PC-9 (cell line): ENCODE results near the gene KATNA1. TPM values are rescaled to one million over a fixed set of nuclear protein-coding genes. Genes with fewer than 3 reads are reported as not detected.

Experiments used
- BruUV-seq: library from RNA; stranded (reverse); fragments of 400-500 nt; replicated peaks from 2 replicates; lab custom pipeline; 2021; lab: Mats Ljungman, UMichigan
- CTCF ChIA-PET: fragments of 300-600 bp; sonication (Branson Sonifier 250); formaldehyde crosslinking; loops from one replicate; lab custom pipeline; 2022; ENCODE audit warnings: antibody characterized with exemption; lab: Charles Lee
- POLR2A ChIA-PET: fragments of 300-600 bp; sonication (Branson Sonifier 250); formaldehyde crosslinking; loops from one replicate; lab custom pipeline; 2022; ENCODE audit warnings: antibody characterized with exemption; ENCODE audit not compliant: unreplicated experiment; lab: Charles Lee
- DNase-seq, 2 experiments: peaks; one replicate each; pipeline versions ENCODE4 v3.0.0 to v3.0.0-alpha.2; 2015 to 2022; ENCODE audit warnings: mixed read lengths in 1 of 2
- H2AFZ ChIP-seq: fragments of 200-600 bp; sonication (generic); 2 replicates; pipeline ENCODE4 v1.8.1; 2017; ENCODE audit warnings: antibody characterized with exemption
- H3F3A ChIP-seq: fragments of 200-600 bp; sonication (generic); 2 replicates; pipeline ENCODE4 v1.8.1; 2017; ENCODE audit warnings: antibody characterized with exemption, mild to moderate bottlenecking, low read depth; ENCODE audit not compliant: insufficient read depth
- H3K27ac ChIP-seq: fragments of 200-600 bp; sonication (generic); 2 replicates; pipeline ENCODE4 v1.6.1; 2016; ENCODE audit warnings: mixed run types
- H3K27me3 ChIP-seq: fragments of 200-600 bp; sonication (generic); 2 replicates; pipeline ENCODE4 v1.6.1; 2016; ENCODE audit warnings: low read depth, mixed run types; ENCODE audit not compliant: insufficient read depth
- H3K36me3 ChIP-seq: fragments of 200-600 bp; sonication (generic); 2 replicates; pipeline ENCODE4 v1.6.1; 2016; ENCODE audit warnings: low read depth, mixed run types
- H3K4me1 ChIP-seq: fragments of 200-600 bp; sonication (generic); replicated peaks from 2 replicates; pipeline ENCODE4 v1.6.1; 2016; ENCODE audit warnings: mixed run types; ENCODE audit not compliant: insufficient read depth
- H3K4me2 ChIP-seq: fragments of 200-600 bp; sonication (generic); 2 replicates; pipeline ENCODE4 v1.6.1; 2017; ENCODE audit warnings: mixed run types
- H3K4me3 ChIP-seq: fragments of 200-600 bp; sonication (generic); 2 replicates; pipeline ENCODE4 v1.6.1; 2016; ENCODE audit warnings: mixed run types
- H3K79me2 ChIP-seq: fragments of 200-600 bp; sonication (generic); 2 replicates; pipeline ENCODE4 v1.6.1; 2017; ENCODE audit warnings: low read depth, mixed run types
- H3K9me2 ChIP-seq: fragments of 200-600 bp; sonication (generic); 2 replicates; pipeline ENCODE4 v1.8.1; 2017; ENCODE audit warnings: mild to moderate bottlenecking; ENCODE audit not compliant: insufficient read depth
- H3K9me3 ChIP-seq: fragments of 200-600 bp; sonication (generic); 2 replicates; pipeline ENCODE4 v1.8.1; 2016; ENCODE audit warnings: low read depth; ENCODE audit not compliant: insufficient read depth
- H4K20me1 ChIP-seq: fragments of 200-600 bp; sonication (generic); 2 replicates; pipeline ENCODE4 v1.8.1; 2017; ENCODE audit not compliant: insufficient read depth
- EZH2 ChIP-seq: fragments of 200-600 bp; sonication (generic); IDR thresholded peaks from 2 replicates; pipeline ENCODE4 v1.8.0; 2017; ENCODE audit warnings: antibody characterized with exemption, low read depth
- intact Hi-C: fragments of 100-400 bp; cut with micrococcal nuclease; formaldehyde crosslinking; loops from one replicate; pipeline ENCODE4 v1.10.0; 2022; ENCODE audit not compliant: unreplicated experiment
- total RNA-seq: library from RNA; stranded (reverse); gene quantifications from 2 replicates; pipeline ENCODE4 v1.2.3, GENCODE V29; 2021
- TF ChIP-seq, protein P1 (sequence below): fragments of 200-600 bp; sonication (generic); conservative IDR thresholded peaks from 2 replicates; pipeline ENCODE4 v1.6.1; 2017; ENCODE audit warnings: mixed run types, antibody characterized with exemption, mild to moderate bottlenecking, moderate library complexity

KATNA1 gene
- total RNA-seq, 1 experiment from 2014 or later = 16.1 TPM

DNA sequence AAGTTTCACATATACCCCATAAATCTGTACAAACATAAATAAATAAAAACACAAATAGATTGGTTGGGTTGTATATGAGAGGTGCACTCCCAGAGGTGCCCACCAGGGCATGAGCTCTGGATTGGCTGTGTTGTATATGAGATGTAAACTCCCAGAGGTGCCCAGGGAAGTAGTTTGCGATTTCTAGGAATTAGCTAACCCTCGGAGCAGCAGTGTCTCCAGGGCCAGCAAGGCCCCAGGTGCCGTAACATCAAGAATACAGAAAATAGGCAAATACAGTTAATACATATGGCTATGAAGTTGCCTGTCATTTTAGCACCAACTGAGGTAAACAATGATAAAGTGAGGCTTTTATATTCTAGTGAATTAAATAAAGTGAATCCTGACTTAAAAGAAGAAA is 87.8 kb downstream of the KATNA1 start:
- Histone ChIP-seq H3K4me3 (no peak overlapping the region), H3K27ac (no peak overlapping the region), H4K20me1 (no peaks in the 10 kb centered on the region), H3K79me2 (no peaks in the 10 kb centered on the region), H3K4me2 (no peak overlapping the region), H3K9me2 (no peaks in the 10 kb centered on the region), H3F3A (peaks cover 32% of the 10 kb centered on the region), H3K9me3 (no peaks in the 10 kb centered on the region), H3K27me3 (no peaks in the 10 kb centered on the region), H2AFZ (no peak overlapping the region), H3K4me1 (peaks cover 23% of the 10 kb centered on the region), H3K36me3 (no peaks in the 10 kb centered on the region)
- BruUV-seq = no TSS peak
- ChIA-PET CTCF (interaction anchor here (0.6 kb wide), 1 partner anchor 151 kb away, joined by 5 read pairs; no protein-coding TSS in a partner anchor), POLR2A (no interaction called here)
- TF ChIP-seq, protein P1, sequence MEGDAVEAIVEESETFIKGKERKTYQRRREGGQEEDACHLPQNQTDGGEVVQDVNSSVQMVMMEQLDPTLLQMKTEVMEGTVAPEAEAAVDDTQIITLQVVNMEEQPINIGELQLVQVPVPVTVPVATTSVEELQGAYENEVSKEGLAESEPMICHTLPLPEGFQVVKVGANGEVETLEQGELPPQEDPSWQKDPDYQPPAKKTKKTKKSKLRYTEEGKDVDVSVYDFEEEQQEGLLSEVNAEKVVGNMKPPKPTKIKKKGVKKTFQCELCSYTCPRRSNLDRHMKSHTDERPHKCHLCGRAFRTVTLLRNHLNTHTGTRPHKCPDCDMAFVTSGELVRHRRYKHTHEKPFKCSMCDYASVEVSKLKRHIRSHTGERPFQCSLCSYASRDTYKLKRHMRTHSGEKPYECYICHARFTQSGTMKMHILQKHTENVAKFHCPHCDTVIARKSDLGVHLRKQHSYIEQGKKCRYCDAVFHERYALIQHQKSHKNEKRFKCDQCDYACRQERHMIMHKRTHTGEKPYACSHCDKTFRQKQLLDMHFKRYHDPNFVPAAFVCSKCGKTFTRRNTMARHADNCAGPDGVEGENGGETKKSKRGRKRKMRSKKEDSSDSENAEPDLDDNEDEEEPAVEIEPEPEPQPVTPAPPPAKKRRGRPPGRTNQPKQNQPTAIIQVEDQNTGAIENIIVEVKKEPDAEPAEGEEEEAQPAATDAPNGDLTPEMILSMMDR = peak; percentile 65
- TF ChIP-seq EZH2 = no peak
- DNase-seq = no peak
- intact Hi-C loops = loop anchor here (10.0 kb wide), 1 partner anchor 304 kb away; the partner anchor contains the start of gene LRP11

DNA sequence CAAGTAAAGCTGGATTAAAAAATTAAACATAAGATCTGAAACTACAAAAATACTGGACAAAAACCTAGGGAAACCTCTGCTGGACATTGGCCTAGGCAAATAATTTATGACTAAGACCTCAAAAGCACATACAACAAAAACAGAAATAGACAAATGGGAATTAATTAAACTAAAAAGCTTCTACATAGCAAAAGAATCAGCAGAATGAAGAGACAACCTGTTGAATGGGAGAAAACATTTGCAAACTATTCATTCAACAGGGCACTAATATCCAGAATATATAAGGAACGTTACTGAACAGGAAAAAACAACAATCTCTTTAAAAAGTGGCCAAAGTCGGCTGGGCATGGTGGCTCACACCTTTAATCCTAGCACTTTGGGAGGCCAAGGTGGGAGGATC is 89.1 kb downstream of the KATNA1 start:
- H4K20me1 ChIP-seq = no peaks in the 10 kb centered on the region
- H3K4me2 ChIP-seq = no peak overlapping the region
- H3K4me1 ChIP-seq = peaks cover 19% of the 10 kb centered on the region
- no peak for DNase-seq
- H3K79me2 ChIP-seq = no peaks in the 10 kb centered on the region
- H3K36me3 ChIP-seq = no peaks in the 10 kb centered on the region
- intact Hi-C loops = no loop called here
- H3K9me2 ChIP-seq = no peaks in the 10 kb centered on the region
- POLR2A ChIA-PET = no interaction called here
- CTCF ChIA-PET = no interaction called here
- TF ChIP-seq, protein P1 = no peak
- no peak for TF ChIP-seq EZH2
- H3K27ac ChIP-seq = no peak overlapping the region
- H3K9me3 ChIP-seq = no peaks in the 10 kb centered on the region
- no peak overlapping the region for H3K4me3 ChIP-seq
- H3F3A ChIP-seq = peaks cover 18% of the 10 kb centered on the region; the same call in 1 of the 2 replicates
- peaks cover 7% of the 10 kb centered on the region; the same call in 1 of the 2 replicates for H3K27me3 ChIP-seq
- H2AFZ ChIP-seq = no peak overlapping the region
- no TSS peak for BruUV-seq

DNA sequence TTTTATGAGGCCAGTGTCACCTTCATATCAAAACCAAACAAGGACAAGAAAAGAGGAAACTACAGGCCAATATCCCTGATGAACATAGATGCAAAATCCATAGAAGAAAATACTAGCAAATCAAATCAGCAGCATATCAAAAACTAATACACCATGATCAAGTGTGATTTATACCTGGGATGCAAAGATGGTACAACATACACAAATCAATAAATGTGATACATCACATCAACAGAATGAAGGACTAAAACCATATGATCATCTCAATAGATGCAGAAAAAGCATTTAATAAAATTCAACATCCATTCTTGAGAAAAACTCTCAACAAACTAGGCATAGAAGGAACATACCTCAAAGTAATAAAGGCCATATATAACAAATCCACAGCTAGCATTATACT is 90.5 kb downstream of the KATNA1 start:
- Histone ChIP-seq H2AFZ (no peak overlapping the region), H4K20me1 (no peaks in the 10 kb centered on the region), H3K4me3 (no peak overlapping the region), H3K27me3 (peaks cover 7% of the 10 kb centered on the region; the same call in 1 of the 2 replicates), H3F3A (peaks cover 6% of the 10 kb centered on the region; the same call in 1 of the 2 replicates), H3K79me2 (no peaks in the 10 kb centered on the region), H3K9me2 (no peaks in the 10 kb centered on the region; the same call in 1 of the 2 replicates), H3K27ac (no peak overlapping the region), H3K4me1 (peaks cover 6% of the 10 kb centered on the region), H3K36me3 (no peaks in the 10 kb centered on the region), H3K9me3 (no peaks in the 10 kb centered on the region), H3K4me2 (no peak overlapping the region)
- intact Hi-C loops = no loop called here
- TF ChIP-seq, protein P1 = no peak
- TF ChIP-seq EZH2 = no peak
- no TSS peak for BruUV-seq
- no peak for DNase-seq
- ChIA-PET POLR2A (no interaction called here), CTCF (no interaction called here)
